GM21528 (cell line): ENCODE results near the gene ZNF652.
"Not testable (repeated sequence)": the region's sequence is repeated elsewhere in the genome, so short reads cannot be mapped to it uniquely, and the experiment has no call there.

Source experiments
- ATAC-seq: cut with Tn5 transposase; IDR thresholded peaks from one replicate; pipeline ENCODE4 v1.9.1; 2021; ENCODE audit warnings: mild to moderate bottlenecking, moderate library complexity; ENCODE audit not compliant: unreplicated experiment, low FRiP score

Gene ZNF652

GRCh38 chr17:49318435-49318965, 43.5 kb downstream of the ZNF652 start:
- ATAC-seq, result no peak

GRCh38 chr17:49316889-49317675, 45.0 kb downstream of the ZNF652 start:
- ATAC-seq, result no peak

- ATAC-seq, result no peak
Observed at GRCh38 chr17:49316258-49316570, 45.8 kb downstream of the ZNF652 start.

DNA sequence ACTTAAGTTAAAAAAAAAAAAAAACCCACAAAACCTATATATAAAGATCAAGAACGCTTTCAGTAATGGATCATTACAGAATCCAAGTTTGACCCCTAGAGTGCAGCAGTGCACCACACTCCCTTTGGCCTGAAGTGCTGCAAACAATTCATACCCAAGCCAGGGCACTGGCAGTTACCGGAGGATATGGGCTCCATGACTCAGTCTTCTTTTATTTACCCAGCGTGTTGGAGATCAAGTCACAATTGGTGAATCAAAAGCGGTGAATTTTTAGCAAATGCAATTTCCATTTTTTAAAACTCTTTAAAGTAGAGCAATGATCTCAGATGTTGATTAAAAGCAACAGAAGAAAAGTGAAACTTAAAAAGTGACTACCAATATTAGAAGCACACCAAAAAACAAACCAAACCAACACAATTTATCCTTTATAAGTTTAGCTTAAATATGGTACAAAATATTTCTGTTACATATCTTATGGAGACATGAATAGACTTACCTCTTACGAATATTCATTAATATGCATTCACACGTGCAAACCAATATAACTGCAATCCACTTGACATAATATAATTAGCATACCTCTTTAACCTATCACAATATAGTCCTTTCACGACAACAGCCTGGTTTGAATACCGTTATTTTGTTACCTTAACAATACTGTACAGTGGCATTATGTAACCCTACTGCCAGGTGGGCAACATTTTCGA, 46.3 kb downstream of the ZNF652 start:
- ATAC-seq, result no peak

DNA sequence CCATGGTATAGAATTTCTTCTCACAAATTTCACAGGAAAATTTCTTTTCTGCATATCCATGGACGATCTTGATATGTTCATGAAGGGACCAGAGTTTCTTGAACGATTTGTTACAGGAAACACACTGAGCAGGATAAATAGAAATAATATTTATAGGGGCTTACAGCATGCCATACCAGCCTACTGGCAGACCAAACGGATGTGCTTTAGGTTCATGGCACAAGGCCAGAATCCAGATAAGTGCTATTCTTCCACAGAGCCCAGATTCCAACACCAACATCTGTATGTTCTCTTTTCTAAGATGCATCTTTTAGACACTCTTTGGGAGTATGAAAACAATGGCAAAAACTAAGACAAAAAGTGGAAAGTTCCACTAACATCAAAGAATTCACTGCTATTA, 49.3 kb downstream of the ZNF652 start:
- ATAC-seq, result no peak

- ATAC-seq, result no peak
Observed at GRCh38 chr17:49299996-49300395, 62.1 kb downstream of the ZNF652 start.

GRCh38 chr17:49298371-49298976, 63.6 kb downstream of the ZNF652 start:
- no peak for ATAC-seq

DNA sequence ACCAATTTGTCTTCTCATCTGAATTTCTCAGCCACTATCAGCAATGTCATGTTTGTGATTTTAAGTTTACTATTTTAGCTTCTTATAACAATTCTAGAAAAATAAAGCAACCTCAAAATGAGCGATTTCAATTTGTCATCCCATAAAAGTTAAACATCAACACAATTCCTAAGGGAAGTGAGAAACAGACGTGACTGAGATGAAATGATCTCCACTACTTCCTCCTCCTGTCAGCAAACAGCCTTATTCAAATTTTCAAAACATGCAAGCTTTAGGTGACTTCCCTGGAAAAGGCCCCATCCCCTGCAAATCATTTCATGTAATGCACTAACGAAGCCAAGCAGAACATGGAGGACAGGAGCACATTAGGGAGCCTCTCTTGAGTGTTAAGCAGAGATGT, 64.9 kb downstream of the ZNF652 start:
- ATAC-seq, result no peak

DNA sequence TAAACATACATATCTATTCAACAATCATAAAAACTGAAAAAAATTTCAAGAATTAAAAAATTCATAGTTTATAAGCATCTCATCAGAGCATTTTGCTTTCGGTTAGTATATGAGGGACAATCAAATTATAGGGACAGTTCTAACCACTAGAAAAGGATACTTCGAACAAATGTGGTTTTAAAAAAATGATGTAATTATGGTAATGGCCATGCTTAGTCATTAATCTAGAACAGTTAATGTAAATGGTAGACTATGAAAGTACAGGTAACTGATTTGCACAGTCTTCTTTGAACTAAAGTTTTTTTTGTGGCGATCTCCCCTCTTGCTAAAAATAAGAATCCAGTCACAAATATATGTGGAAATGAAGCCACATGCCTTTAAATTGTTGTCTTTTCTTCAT, 67.9 kb downstream of the ZNF652 start:
- ATAC-seq, result no peak

- ATAC-seq, result no peak
Observed at GRCh38 chr17:49292901-49293300, 69.1 kb downstream of the ZNF652 start.

GRCh38 chr17:49291929-49292328, 70.1 kb downstream of the ZNF652 start:
- no peak for ATAC-seq

- ATAC-seq, result no peak
Observed at GRCh38 chr17:49290690-49291359, 71.2 kb downstream of the ZNF652 start.

DNA sequence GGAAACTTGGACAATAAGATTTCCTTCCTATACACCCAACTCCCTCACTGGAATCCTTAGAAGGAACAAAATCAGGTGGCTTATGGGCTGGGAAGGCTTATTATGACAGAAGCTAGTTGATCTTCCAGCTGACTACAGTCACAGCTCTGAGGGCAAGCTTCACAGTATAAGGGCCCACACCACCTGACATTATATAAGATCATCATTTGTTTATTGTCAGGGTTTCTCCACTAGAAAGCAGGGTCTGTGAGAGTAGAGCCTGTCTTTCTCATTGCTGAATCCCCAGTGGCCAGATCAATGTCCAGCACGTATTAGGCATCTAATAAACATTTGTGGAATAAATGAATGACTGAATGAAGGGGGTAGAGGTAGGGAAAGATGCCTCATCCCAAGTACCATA, 73.7 kb downstream of the ZNF652 start:
- ATAC-seq, result no peak

- ATAC-seq, result no peak
Observed at GRCh38 chr17:49287481-49287880, 74.6 kb downstream of the ZNF652 start.

GRCh38 chr17:49286261-49286973, 75.6 kb downstream of the ZNF652 start:
- not testable (repeated sequence) for ATAC-seq

DNA sequence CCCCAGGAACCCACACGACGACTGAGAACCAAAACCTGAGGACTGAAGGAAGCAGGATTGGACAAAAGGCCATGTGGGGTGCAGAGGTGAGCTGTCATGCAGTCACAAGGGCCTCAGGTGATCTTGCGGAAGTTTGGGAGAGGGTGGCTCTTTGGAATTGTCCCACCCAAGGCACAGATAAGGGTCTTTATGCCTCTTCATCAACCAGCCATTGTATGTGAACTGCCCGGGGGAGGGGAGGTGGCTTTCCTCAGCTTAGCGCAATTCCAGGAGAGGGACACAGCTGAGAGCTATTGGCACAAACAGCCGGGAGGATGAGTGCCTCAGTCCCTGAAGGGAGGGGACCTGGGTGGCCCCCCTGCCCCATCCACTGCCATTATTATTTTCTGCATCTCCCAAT, 76.3 kb downstream of the ZNF652 start:
- no peak for ATAC-seq

GRCh38 chr17:49280918-49281317, 81.1 kb downstream of the ZNF652 start:
- no peak for ATAC-seq

DNA sequence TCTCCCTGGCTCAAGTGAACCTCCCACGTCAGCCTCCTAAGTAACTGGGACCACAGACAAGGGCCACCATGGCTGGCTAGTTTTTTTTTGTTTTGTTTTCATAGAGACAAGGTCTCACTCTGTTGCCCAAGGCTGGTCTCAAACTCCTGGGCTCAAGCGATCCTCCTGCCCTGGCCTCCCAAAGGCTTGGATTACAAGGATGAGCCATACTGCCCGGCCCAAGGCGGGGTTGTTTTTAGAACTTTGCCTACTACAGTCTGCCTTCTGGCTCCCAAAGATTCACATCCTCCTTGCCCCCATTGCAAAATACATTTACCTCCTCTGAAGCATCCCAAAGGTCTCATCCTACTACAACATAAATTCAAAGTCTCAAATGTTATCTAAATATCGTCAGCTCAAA, 82.0 kb downstream of the ZNF652 start:
- no peak for ATAC-seq

GRCh38 chr17:49279263-49280015, 82.6 kb downstream of the ZNF652 start:
- not testable (repeated sequence) for ATAC-seq

DNA sequence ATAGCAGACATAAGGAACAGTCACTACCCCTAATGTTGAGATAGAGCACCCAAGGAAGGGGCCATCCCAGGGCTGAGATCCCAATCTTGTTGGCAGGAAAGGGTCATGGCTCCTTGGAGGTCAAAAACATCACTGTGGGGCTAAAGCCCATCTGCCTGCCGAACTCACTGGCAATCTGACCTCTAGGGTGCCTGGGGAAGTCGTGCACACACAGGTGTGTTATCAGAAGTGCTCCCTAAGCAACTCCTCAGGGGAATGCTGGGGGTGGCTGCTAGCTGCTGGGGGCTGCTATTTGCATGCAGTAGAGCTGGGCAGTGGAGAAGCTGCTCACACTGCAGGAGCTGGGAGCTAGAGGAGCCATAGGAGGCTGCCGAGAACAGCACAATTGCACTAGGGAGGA, 84.0 kb downstream of the ZNF652 start:
- ATAC-seq, result no peak
